ENCODE results near the gene FBLIM1.

DNA sequence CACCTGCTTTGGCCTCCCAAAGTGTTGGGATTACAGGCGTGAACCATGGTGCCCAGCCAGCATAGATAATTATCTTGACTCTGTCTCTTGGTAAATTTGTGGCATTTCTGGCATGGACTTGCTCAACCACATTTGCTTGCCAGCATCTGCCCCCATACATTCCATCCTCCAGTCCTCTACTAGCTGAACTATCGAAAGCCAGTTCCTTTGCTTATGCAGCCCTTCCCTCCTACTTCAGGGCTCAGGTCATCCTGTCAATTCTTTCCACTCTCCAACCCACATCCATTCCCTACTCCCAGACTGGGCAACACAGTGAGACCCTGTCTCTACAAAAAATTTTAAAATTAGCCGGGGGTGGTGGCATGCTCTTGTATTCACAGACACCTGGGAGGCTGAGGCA is 61.9 kb downstream of the FBLIM1 start:
- TF ChIP-seq, protein P1, sequence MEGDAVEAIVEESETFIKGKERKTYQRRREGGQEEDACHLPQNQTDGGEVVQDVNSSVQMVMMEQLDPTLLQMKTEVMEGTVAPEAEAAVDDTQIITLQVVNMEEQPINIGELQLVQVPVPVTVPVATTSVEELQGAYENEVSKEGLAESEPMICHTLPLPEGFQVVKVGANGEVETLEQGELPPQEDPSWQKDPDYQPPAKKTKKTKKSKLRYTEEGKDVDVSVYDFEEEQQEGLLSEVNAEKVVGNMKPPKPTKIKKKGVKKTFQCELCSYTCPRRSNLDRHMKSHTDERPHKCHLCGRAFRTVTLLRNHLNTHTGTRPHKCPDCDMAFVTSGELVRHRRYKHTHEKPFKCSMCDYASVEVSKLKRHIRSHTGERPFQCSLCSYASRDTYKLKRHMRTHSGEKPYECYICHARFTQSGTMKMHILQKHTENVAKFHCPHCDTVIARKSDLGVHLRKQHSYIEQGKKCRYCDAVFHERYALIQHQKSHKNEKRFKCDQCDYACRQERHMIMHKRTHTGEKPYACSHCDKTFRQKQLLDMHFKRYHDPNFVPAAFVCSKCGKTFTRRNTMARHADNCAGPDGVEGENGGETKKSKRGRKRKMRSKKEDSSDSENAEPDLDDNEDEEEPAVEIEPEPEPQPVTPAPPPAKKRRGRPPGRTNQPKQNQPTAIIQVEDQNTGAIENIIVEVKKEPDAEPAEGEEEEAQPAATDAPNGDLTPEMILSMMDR (IDR thresholded peaks at IDR 0.05; ENCODE audit: poor library complexity) = no peak
- no peak for TF ChIP-seq EZH2 (IDR thresholded peaks at IDR 0.05; ENCODE audit: borderline replicate concordance)
- no peak for TF ChIP-seq EZH2phosphoT487 (IDR thresholded peaks at IDR 0.05; ENCODE audit: low read depth, severe bottlenecking, unreplicated experiment)
